ENCODE results near the gene CGNL1.

CGNL1 gene

GRCh38 chr15:57559875-57560274 is 183.6 kb downstream of the CGNL1 start:
- no peak for TF ChIP-seq CREB1 (IDR thresholded peaks at IDR 0.05; ENCODE audit: low read depth)
- TF ChIP-seq CEBPB (IDR thresholded peaks at IDR 0.05): no peak
- TF ChIP-seq RAD21 (IDR thresholded peaks at IDR 0.05; ENCODE audit: low read depth): peak; percentile 89
- no peak for TF ChIP-seq TEAD4 (IDR thresholded peaks at IDR 0.05)
- no peak for TF ChIP-seq REST (IDR thresholded peaks at IDR 0.05; ENCODE audit: low read depth)
- TF ChIP-seq YY1 (IDR thresholded peaks at IDR 0.05; ENCODE audit: low read depth): no peak
- TF ChIP-seq ZBTB7A (IDR thresholded peaks at IDR 0.05; ENCODE audit: low read depth): no peak
- TF ChIP-seq USF1 (IDR thresholded peaks at IDR 0.05): no peak

GRCh38 chr15:57561041-57561711 is 184.9 kb downstream of the CGNL1 start:
- no peak for TF ChIP-seq MAX (IDR thresholded peaks at IDR 0.05)
- TF ChIP-seq RAD21 (IDR thresholded peaks at IDR 0.05; ENCODE audit: low read depth): peak; percentile 83

- no peak for TF ChIP-seq CREB1 (IDR thresholded peaks at IDR 0.05; ENCODE audit: low read depth)
- TF ChIP-seq YY1 (IDR thresholded peaks at IDR 0.05; ENCODE audit: low read depth): no peak
- TF ChIP-seq EP300 (IDR thresholded peaks at IDR 0.05; ENCODE audit: borderline replicate concordance): no peak
Measured at GRCh38 chr15:57562196-57562769, 186.0 kb downstream of the CGNL1 start.

GRCh38 chr15:57563416-57563815 is 187.1 kb downstream of the CGNL1 start:
- TF ChIP-seq NFIC (IDR thresholded peaks at IDR 0.05) (no peak), RAD21 (IDR thresholded peaks at IDR 0.05; ENCODE audit: low read depth) (no peak), ZBTB7A (IDR thresholded peaks at IDR 0.05; ENCODE audit: low read depth) (no peak), MAX (IDR thresholded peaks at IDR 0.05) (no peak), REST (IDR thresholded peaks at IDR 0.05; ENCODE audit: low read depth) (no peak), CEBPB (IDR thresholded peaks at IDR 0.05) (no peak), YY1 (IDR thresholded peaks at IDR 0.05; ENCODE audit: low read depth) (no peak), TEAD4 (IDR thresholded peaks at IDR 0.05) (no peak), TAF1 (IDR thresholded peaks at IDR 0.05; ENCODE audit: low read depth) (no peak), CREB1 (IDR thresholded peaks at IDR 0.05; ENCODE audit: low read depth) (no peak)

- TF ChIP-seq TAF1 (IDR thresholded peaks at IDR 0.05; ENCODE audit: low read depth) (no peak), ZBTB7A (IDR thresholded peaks at IDR 0.05; ENCODE audit: low read depth) (no peak), EGR1 (IDR thresholded peaks at IDR 0.05) (no peak), RAD21 (IDR thresholded peaks at IDR 0.05; ENCODE audit: low read depth) (no peak), FOXM1 (IDR thresholded peaks at IDR 0.05; ENCODE audit: borderline replicate concordance, low read depth) (no peak), YY1 (IDR thresholded peaks at IDR 0.05; ENCODE audit: low read depth) (no peak), CEBPB (IDR thresholded peaks at IDR 0.05) (no peak), TEAD4 (IDR thresholded peaks at IDR 0.05) (no peak), CREB1 (IDR thresholded peaks at IDR 0.05; ENCODE audit: low read depth) (no peak), NFIC (IDR thresholded peaks at IDR 0.05) (no peak), REST (IDR thresholded peaks at IDR 0.05; ENCODE audit: low read depth) (no peak), TCF12 (IDR thresholded peaks at IDR 0.05; ENCODE audit: low read depth) (no peak), EP300 (IDR thresholded peaks at IDR 0.05; ENCODE audit: borderline replicate concordance) (no peak), MAX (IDR thresholded peaks at IDR 0.05) (no peak)
Measured at GRCh38 chr15:57565311-57565710, 189.0 kb downstream of the CGNL1 start.
